ENCODE data around the gene SMNDC1.

GRCh38 chr10:110317866-110318850, 13.4 kb upstream of the SMNDC1 start:
- TF ChIP-seq CTCF (IDR thresholded peaks at IDR 0.05) (no peak), POLR2A (IDR thresholded peaks at IDR 0.05) (no peak), POLR2AphosphoS5 (IDR thresholded peaks at IDR 0.05) (no peak)
